GM21529 (cell line): ENCODE measurements around the gene CDK6.
"Not testable (repeated sequence)": the region's sequence is repeated elsewhere in the genome, so short reads cannot be mapped to it uniquely, and the experiment has no call there.

Experiments
- ATAC-seq: cut with Tn5 transposase; IDR thresholded peaks from one replicate; pipeline ENCODE4 v1.9.1; 2021; ENCODE audit not compliant: unreplicated experiment

CDK6 gene

GRCh38 chr7:92604517-92604916 is 231.9 kb downstream of the CDK6 start:
- not testable (repeated sequence) for ATAC-seq

GRCh38 chr7:92603089-92603445 is 233.3 kb downstream of the CDK6 start:
- ATAC-seq = no peak

GRCh38 chr7:92602352-92603088 is 233.9 kb downstream of the CDK6 start:
- ATAC-seq = no peak

GRCh38 chr7:92598310-92598981 is 237.9 kb downstream of the CDK6 start:
- ATAC-seq = peak; percentile 78

- no peak for ATAC-seq
These were observed 241.1 kb downstream of the CDK6 start for GRCh38 chr7:92595281-92595680.

- ATAC-seq = no peak
These were observed 241.6 kb downstream of the CDK6 start for GRCh38 chr7:92594746-92595145.

- no peak for ATAC-seq
These were observed 245.6 kb downstream of the CDK6 start for GRCh38 chr7:92590711-92591310.

- ATAC-seq = no peak
These were observed 247.3 kb downstream of the CDK6 start for GRCh38 chr7:92589056-92589455.

GRCh38 chr7:92588561-92588960 is 247.8 kb downstream of the CDK6 start:
- no peak for ATAC-seq

GRCh38 chr7:92586841-92587240 is 249.5 kb downstream of the CDK6 start:
- ATAC-seq = no peak

GRCh38 chr7:92586403-92586802 is 250.0 kb downstream of the CDK6 start:
- ATAC-seq = no peak

- ATAC-seq = no peak
These were observed 251.4 kb downstream of the CDK6 start for GRCh38 chr7:92584953-92585352.

GRCh38 chr7:92582948-92583347 is 253.4 kb downstream of the CDK6 start:
- no peak for ATAC-seq

- no peak for ATAC-seq
These were observed 260.1 kb downstream of the CDK6 start for GRCh38 chr7:92576296-92576695.

GRCh38 chr7:92569137-92569536 is 267.2 kb downstream of the CDK6 start:
- ATAC-seq = no peak

- ATAC-seq = no peak
These were observed 268.9 kb downstream of the CDK6 start for GRCh38 chr7:92567460-92567859.

GRCh38 chr7:92563345-92563744 is 273.0 kb downstream of the CDK6 start:
- no peak for ATAC-seq

GRCh38 chr7:92560602-92561001 is 275.8 kb downstream of the CDK6 start:
- no peak for ATAC-seq

GRCh38 chr7:92557808-92558362 is 278.5 kb downstream of the CDK6 start:
- ATAC-seq = no peak

- no peak for ATAC-seq
These were observed 279.1 kb downstream of the CDK6 start for GRCh38 chr7:92557249-92557648.
